OCI-LY1 (cell line): ENCODE results near the gene FZD4.

ENCODE experiments used
- H2AFZ ChIP-seq: fragments of 200-600 bp; sonication (generic), shearing (Covaris generic); 2 replicates; pipeline ENCODE4 v1.6.0; 2014; ENCODE audit warnings: antibody characterized with exemption, mild to moderate bottlenecking, low read length
- H3F3A ChIP-seq: fragments of 200-600 bp; sonication (generic), shearing (Covaris generic); 2 replicates; pipeline ENCODE4 v1.6.0; 2014; ENCODE audit warnings: mild to moderate bottlenecking, antibody characterized with exemption, low read length, moderate library complexity; ENCODE audit not compliant: insufficient read depth
- H3K27ac ChIP-seq: fragments of 200-600 bp; sonication (generic); 2 replicates; pipeline ENCODE4 v1.5.1; 2014; ENCODE audit warnings: low read length, mixed run types, mild to moderate bottlenecking, low read depth; ENCODE audit not compliant: poor library complexity, severe bottlenecking
- H3K27me3 ChIP-seq: fragments of 200-600 bp; sonication (generic); 2 replicates; pipeline ENCODE4 v1.6.0; 2014; ENCODE audit warnings: antibody characterized with exemption, mild to moderate bottlenecking, low read length, moderate library complexity; ENCODE audit not compliant: insufficient read depth
- H3K36me3 ChIP-seq: fragments of 200-600 bp; sonication (generic); 2 replicates; pipeline ENCODE4 v1.6.1; 2014; ENCODE audit warnings: mild to moderate bottlenecking, antibody characterized with exemption, low read length, moderate library complexity, mixed read lengths; ENCODE audit not compliant: insufficient read depth
- H3K4me1 ChIP-seq: fragments of 200-600 bp; sonication (generic); 2 replicates; pipeline ENCODE4 v1.5.1; 2014; ENCODE audit warnings: mild to moderate bottlenecking, low read length, moderate library complexity; ENCODE audit not compliant: insufficient read depth, severe bottlenecking
- H3K4me2 ChIP-seq: fragments of 200-600 bp; sonication (generic), shearing (Covaris generic); 2 replicates; pipeline ENCODE4 v1.6.1; 2014; ENCODE audit warnings: low read length
- H3K4me3 ChIP-seq: fragments of 200-600 bp; sonication (generic); 2 replicates; pipeline ENCODE4 v1.5.1; 2014; ENCODE audit warnings: low read length, low read depth, mild to moderate bottlenecking, mixed read lengths; ENCODE audit not compliant: poor library complexity, severe bottlenecking
- H3K79me2 ChIP-seq: fragments of 200-600 bp; shearing (Covaris generic); 2 replicates; pipeline ENCODE4 v1.6.1; 2016; ENCODE audit warnings: mixed run types, low read length, mixed read lengths; ENCODE audit not compliant: insufficient read depth
- H3K9ac ChIP-seq: fragments of 200-600 bp; sonication (generic), shearing (Covaris generic); 2 replicates; pipeline ENCODE4 v1.6.1; 2014; ENCODE audit warnings: mild to moderate bottlenecking, low read length, mixed read lengths
- H3K9me2 ChIP-seq: fragments of 200-600 bp; sonication (generic), shearing (Covaris generic); 2 replicates; pipeline ENCODE4 v1.6.1; 2014; ENCODE audit warnings: low read depth, mild to moderate bottlenecking, low read length, mixed read lengths
- H3K9me3 ChIP-seq: fragments of 200-600 bp; shearing (Covaris generic); 2 replicates; pipeline ENCODE4 v1.6.1; 2014; ENCODE audit warnings: low read length, mixed read lengths
- H4K20me1 ChIP-seq: fragments of 200-600 bp; sonication (generic), shearing (Covaris generic); 2 replicates; pipeline ENCODE4 v1.6.0; 2016; ENCODE audit warnings: mild to moderate bottlenecking, low read length; ENCODE audit not compliant: insufficient read depth
- EZH2 ChIP-seq: fragments of 200-600 bp; sonication (generic), shearing (Covaris generic); IDR thresholded peaks from 2 replicates; pipeline ENCODE4 v1.8.0; 2017; ENCODE audit warnings: borderline replicate concordance, mixed run types, mild to moderate bottlenecking, antibody characterized with exemption, low read length, moderate library complexity, mixed read lengths
- TF ChIP-seq, protein P1 (sequence below): fragments of 200-600 bp; sonication (generic), shearing (Covaris generic); IDR thresholded peaks from 2 replicates; pipeline ENCODE4 v1.5.1; 2017; ENCODE audit warnings: mild to moderate bottlenecking, antibody characterized with exemption, low read length, moderate library complexity, mixed read lengths

Gene FZD4

DNA sequence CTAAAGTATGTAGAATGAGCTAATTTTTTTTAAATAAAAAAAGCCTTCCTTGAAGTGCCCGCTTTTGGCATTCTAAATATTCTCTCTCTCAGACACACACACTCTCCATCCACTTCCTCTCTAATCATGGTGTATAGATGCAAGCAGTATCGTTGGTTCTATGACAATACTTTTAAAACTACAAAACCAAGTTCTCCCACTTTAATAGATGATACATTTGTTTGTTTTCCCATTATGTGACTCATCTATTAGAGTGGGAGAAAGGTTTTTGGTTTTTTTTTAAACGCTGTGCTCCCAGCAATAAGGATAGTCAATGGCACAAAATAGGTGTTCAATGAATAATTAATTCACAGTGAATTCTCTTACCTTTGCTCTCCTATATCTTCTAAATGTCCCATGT lies 44.6 kb downstream of the FZD4 start:
- TF ChIP-seq, protein P1, sequence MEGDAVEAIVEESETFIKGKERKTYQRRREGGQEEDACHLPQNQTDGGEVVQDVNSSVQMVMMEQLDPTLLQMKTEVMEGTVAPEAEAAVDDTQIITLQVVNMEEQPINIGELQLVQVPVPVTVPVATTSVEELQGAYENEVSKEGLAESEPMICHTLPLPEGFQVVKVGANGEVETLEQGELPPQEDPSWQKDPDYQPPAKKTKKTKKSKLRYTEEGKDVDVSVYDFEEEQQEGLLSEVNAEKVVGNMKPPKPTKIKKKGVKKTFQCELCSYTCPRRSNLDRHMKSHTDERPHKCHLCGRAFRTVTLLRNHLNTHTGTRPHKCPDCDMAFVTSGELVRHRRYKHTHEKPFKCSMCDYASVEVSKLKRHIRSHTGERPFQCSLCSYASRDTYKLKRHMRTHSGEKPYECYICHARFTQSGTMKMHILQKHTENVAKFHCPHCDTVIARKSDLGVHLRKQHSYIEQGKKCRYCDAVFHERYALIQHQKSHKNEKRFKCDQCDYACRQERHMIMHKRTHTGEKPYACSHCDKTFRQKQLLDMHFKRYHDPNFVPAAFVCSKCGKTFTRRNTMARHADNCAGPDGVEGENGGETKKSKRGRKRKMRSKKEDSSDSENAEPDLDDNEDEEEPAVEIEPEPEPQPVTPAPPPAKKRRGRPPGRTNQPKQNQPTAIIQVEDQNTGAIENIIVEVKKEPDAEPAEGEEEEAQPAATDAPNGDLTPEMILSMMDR = no peak
- no peak for TF ChIP-seq EZH2
- Histone ChIP-seq H3K4me3 (no peak overlapping the region), H3K79me2 (no peaks in the 10 kb centered on the region), H3K36me3 (no peaks in the 10 kb centered on the region), H4K20me1 (no peaks in the 10 kb centered on the region), H3K27ac (no peak overlapping the region), H3K9me3 (no peaks in the 10 kb centered on the region), H3K27me3 (no peaks in the 10 kb centered on the region), H3K4me1 (no peaks in the 10 kb centered on the region), H3K9me2 (no peaks in the 10 kb centered on the region), H3K9ac (no peak overlapping the region), H3K4me2 (no peak overlapping the region), H2AFZ (no peak overlapping the region), H3F3A (no peaks in the 10 kb centered on the region)

DNA sequence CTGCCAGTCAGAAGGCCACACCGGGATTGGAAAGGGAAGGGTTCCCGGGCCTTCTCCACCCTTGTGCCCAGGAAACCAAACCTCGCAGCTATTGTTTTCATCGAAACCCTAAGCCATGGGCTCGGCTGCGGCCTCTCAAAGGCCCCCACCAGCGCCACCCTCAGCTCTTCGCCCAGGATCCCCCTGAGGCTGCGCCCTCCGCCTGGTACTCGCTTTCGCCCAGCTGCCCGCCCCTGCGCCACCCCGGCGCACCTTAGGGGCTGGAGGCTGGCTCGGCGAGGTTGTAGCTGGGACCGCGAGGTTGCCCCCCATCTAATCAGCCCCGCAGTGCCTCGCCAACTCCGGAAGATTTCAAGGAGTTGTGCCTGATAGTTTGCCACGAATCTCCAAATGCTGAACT lies 49.0 kb downstream of the FZD4 start:
- no peaks in the 10 kb centered on the region for H3K36me3 ChIP-seq
- TF ChIP-seq, protein P1 = no peak
- no peak for TF ChIP-seq EZH2
- H3K27ac ChIP-seq = no peak overlapping the region
- no peaks in the 10 kb centered on the region for H3K4me1 ChIP-seq
- no peak overlapping the region for H3K4me3 ChIP-seq
- no peaks in the 10 kb centered on the region for H3F3A ChIP-seq
- H3K9me2 ChIP-seq = no peaks in the 10 kb centered on the region
- H3K79me2 ChIP-seq = no peaks in the 10 kb centered on the region
- no peak overlapping the region for H3K9ac ChIP-seq
- no peaks in the 10 kb centered on the region for H3K27me3 ChIP-seq
- no peak overlapping the region for H3K4me2 ChIP-seq
- no peaks in the 10 kb centered on the region for H3K9me3 ChIP-seq
- H4K20me1 ChIP-seq = no peaks in the 10 kb centered on the region
- H2AFZ ChIP-seq = no peak overlapping the region

DNA sequence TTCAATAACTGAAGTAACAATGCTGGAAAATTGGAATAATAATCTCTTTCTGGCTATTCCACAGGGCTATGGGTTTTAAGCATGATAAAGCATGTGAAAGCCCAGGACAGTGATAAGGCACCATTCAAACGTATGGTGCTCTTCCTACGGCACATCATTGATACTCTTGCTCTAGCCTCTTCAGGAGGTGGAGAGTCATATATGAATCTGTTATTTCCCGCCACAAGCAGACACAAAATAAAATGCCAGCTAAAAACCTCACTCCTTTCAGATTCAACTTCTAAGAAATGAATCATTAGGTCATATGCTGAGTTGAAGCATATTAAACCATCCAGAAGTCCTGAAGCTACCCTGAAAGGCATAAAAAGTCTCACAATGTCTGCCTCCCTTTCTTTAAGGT lies 49.9 kb downstream of the FZD4 start:
- Histone ChIP-seq H3K9me2 (no peaks in the 10 kb centered on the region), H3F3A (no peaks in the 10 kb centered on the region), H3K27me3 (no peaks in the 10 kb centered on the region), H2AFZ (no peak overlapping the region), H3K79me2 (no peaks in the 10 kb centered on the region), H3K4me1 (no peaks in the 10 kb centered on the region), H4K20me1 (no peaks in the 10 kb centered on the region), H3K9me3 (no peaks in the 10 kb centered on the region), H3K27ac (no peak overlapping the region), H3K4me3 (no peak overlapping the region), H3K9ac (no peak overlapping the region), H3K4me2 (no peak overlapping the region), H3K36me3 (no peaks in the 10 kb centered on the region)
- TF ChIP-seq EZH2 = no peak
- TF ChIP-seq, protein P1 = no peak
